ENCODE results near the gene CDV3.
"Not testable (repeated sequence)": the region's sequence is repeated elsewhere in the genome, so short reads cannot be mapped to it uniquely, and the experiment has no call there.

The CDV3 gene, protein sequence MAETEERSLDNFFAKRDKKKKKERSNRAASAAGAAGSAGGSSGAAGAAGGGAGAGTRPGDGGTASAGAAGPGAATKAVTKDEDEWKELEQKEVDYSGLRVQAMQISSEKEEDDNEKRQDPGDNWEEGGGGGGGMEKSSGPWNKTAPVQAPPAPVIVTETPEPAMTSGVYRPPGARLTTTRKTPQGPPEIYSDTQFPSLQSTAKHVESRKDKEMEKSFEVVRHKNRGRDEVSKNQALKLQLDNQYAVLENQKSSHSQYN

DNA sequence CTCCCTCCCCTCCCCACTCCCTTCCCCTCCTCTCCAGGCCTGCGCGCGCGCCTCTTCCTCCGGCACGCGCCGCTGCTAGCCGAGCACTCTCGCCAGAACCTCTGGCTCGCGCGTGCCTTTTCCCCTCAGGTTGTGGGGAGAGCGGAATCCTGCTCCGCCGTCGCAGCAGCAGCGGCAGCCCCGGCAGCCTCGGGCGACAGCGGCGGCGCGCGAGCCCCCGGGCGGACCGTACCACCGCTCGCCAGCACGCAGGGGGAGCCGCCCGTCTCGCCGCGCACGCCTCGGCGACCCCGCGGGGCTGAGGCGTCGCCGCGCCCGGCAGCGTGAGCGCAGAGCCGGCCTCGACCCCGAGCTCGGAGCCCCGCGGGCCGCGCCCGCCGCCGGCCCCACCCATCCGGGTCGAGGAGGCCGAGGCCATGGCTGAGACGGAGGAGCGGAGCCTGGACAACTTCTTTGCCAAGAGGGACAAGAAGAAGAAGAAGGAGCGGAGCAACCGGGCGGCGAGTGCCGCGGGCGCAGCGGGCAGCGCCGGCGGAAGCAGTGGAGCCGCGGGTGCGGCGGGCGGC, at the start of gene CDV3:
Gene CDV3, plus strand, starts transcription at position 58 of the 566 bp plus-strand sequence. Its CDS starts 359 bp downstream, at position 417.
- DNase-seq (ENCODE audit: low read depth in 2 of 2): no peak

GRCh38 chr3:133523758-133524157, 49.7 kb upstream of the CDV3 start:
- DNase-seq (ENCODE audit: low read depth in 2 of 2): not testable (repeated sequence)

GRCh38 chr3:133525435-133525834, 48.1 kb upstream of the CDV3 start:
- DNase-seq (ENCODE audit: low read depth in 2 of 2): no peak

GRCh38 chr3:133527081-133527715, 46.3 kb upstream of the CDV3 start:
- no peak for DNase-seq (ENCODE audit: low read depth in 2 of 2)

DNA sequence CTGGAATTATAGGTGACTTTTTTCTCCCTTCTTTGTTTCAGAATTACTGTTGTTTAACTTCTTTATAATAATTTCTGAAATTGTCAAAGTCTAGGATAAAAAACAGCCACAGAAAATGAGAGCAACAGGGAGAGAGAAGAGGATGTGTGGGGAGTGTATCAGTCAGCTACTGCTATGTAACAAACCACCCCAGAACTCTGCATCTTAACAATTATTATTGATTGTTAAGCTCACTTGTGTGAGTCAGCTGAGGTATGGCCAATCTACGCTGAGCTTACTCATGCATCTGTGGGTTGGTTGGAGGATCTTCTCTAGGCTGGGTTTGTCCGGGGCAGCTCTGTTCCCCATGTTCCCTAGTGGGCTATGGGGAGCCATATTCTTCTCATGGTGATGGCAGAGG, 43.7 kb upstream of the CDV3 start:
- DNase-seq (ENCODE audit: low read depth in 2 of 2): no peak

DNA sequence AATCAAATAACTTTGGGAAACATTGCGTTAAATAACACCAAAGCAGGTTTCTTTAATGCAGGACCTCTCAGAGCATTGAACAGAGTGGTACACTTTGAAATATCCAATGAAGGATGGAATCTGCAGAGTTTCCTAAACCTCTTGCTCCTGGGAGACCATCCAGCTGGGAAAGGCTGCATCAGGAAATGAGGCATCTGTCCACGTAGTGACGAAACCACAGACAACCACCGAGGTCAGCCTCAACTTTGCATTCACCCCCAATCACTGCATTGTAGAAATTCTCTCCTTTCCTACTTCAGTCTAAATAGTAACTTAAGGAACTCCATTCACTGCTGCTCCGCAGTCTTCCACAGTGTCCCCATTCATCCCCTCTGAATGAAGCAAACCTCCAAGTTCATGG, 41.5 kb upstream of the CDV3 start:
- peak; percentile 50 to 53 for DNase-seq (ENCODE audit: low read depth in 2 of 2)

DNA sequence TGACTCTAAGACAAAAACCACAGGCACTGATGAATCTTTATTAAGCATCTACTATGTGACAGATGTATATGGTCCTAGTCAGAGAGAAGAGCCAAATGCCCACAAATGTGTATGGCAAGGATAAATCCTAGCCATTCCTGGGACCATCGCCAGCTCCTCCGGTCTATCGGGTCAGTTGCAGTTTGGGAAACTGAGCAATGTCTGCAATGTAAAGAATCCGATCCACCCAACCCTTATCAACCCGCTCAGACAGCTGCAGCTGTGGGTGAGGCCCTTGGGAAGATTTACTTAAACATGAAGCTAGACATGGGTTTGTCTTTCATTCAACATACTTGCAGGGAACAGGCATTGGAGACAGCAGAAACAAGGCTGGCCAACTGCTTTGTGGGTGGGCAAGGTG, 40.5 kb upstream of the CDV3 start:
- peak; percentile 18 to 22 for DNase-seq (ENCODE audit: low read depth in 2 of 2)

GRCh38 chr3:133535971-133536881, 37.3 kb upstream of the CDV3 start:
- peak; percentile 78 to 80 for DNase-seq (ENCODE audit: low read depth in 2 of 2)

GRCh38 chr3:133537131-133537530, 36.4 kb upstream of the CDV3 start:
- not testable (repeated sequence) for DNase-seq (ENCODE audit: low read depth in 2 of 2)

DNA sequence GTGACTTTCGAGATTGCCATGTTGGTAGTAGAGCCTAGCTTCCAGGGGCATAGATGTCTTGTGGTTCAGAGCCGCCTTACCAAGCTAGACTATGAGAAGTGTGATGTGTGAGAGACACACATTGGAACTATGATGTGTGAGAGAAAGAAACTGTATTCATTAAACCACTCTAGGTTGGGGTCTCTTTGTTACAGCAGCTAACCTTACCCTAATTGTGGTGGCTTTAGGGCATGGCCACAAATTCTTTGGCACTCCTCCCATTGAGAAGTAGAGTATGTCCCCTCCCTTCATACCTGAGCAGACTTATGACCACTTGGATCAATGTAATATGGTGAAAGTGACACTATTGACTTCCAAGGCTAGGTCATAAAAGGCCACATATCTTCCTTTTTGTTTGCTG, 35.3 kb upstream of the CDV3 start:
- no peak for DNase-seq (ENCODE audit: low read depth in 2 of 2)

DNA sequence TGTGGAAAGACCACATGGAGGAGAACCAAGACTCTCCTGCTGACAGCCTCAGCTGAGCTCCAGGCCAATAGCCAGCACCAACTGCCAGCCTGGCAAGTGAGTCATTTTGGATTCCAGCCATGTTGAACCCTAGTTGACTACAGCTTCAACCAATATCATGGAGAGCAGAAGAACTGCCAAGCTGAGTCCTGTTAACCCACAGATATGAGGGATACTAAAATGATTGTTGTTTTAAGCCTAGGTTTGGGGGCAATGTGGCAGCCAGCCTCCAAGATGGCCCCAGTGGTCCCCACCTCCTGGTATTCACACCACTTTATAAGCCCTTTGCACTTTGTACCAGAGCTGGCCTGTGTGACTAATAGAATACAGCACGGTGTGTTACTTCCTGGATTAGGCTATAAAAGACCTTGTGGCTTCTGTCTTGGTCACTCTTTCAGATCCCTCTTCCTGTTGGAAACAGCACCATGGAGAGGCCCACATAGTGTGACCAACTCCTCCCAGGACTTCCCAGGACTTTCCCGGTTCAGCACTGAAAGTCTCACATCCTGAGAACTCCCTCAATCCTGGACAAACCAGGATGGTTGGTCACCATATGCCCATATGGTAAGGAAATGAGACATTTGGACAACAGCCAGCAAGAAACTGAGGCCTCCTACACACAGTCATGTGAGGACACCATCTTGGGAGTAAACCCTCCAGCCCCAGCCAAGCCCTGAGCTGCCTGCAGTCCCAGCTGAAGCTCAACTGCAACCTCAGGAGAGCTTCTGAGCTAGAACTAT, 32.4 kb upstream of the CDV3 start:
- no peak for DNase-seq (ENCODE audit: low read depth in 2 of 2)

DNA sequence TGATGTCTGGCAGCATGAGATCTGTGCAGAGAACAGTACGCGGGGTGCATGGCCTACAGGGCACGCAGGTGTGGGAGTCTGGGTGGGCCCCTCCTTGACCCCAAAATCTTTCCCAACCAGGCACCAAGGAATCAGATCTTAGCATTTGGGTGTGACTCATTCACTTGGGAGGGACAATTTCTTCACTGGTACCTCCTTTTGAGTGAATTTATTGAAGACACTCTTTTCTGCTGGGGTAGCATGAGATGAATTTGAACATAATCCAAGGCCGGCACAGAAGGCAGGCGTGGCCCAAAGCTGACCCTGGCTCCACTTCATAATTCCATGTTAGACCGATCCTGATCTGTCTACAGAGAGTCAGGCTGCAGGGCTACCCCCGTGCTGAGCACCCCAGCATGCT, 30.6 kb upstream of the CDV3 start:
- no peak for DNase-seq (ENCODE audit: low read depth in 2 of 2)

GRCh38 chr3:133544983-133545382, 28.5 kb upstream of the CDV3 start:
- DNase-seq (ENCODE audit: low read depth in 2 of 2): not testable (repeated sequence)

DNA sequence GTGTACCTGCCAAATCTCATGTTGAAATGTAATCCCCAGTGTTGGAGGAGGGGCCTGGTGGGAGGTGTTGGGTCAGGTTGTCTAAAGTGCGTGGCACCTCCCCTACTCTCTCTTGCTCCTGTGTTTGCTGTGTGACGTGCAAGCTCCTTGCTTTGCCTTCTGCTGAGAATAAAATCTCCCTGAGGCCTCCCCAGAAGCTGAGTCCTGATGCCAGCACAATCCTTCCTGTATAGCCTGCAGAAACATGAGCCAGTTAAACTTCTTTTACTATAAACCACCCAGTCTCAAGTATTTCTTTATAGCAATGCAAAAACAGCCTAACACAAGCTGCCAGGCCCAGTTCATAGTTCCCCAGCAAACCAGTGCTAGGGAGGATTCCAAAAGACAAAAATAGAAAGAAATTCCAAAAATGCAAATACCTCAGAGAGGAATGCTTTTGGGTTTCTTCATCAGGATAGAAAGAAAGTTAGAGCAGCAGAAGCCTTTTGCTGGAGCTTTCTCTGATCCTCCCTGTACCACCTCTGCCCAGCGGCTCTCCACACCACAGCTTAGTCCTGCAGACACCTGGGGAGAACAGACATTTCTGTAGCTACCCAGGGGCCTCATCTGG, 25.9 kb upstream of the CDV3 start:
- DNase-seq (ENCODE audit: low read depth in 2 of 2): peak in 1 of 2 experiments; percentile 64

GRCh38 chr3:133548090-133548489, 25.4 kb upstream of the CDV3 start:
- no peak for DNase-seq (ENCODE audit: low read depth in 2 of 2)

- DNase-seq (ENCODE audit: low read depth in 2 of 2): no peak
These were observed 23.9 kb upstream of the CDV3 start for GRCh38 chr3:133549565-133549964.

GRCh38 chr3:133551589-133551988, 21.9 kb upstream of the CDV3 start:
- DNase-seq (ENCODE audit: low read depth in 2 of 2): not testable (repeated sequence)

- DNase-seq (ENCODE audit: low read depth in 2 of 2): no peak
These were observed 11.8 kb upstream of the CDV3 start for GRCh38 chr3:133561679-133562078.

DNA sequence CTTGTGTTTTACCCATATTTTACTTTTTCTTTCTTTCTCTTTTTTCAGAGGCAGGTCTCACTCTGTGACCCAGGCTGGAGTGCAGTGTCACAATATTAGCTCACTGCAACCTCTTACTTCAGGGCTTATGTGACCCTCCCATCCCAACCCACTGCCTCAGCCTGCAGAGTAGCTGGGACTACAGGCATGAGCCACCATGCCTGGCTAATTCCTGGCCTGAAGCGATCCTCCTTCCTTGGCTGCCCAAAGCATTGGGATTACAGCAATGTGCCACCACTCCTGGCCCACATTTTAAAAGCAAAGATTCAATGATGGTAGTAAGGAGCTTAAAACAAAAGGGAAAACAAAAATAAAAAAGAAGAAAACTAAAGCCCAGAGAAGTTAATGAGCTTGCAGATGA, 11.1 kb upstream of the CDV3 start:
- DNase-seq (ENCODE audit: low read depth in 2 of 2): no peak

GRCh38 chr3:133563186-133563591, 10.3 kb upstream of the CDV3 start:
- DNase-seq (ENCODE audit: low read depth in 2 of 2): no peak

GRCh38 chr3:133563816-133564215, 9.7 kb upstream of the CDV3 start:
- no peak for DNase-seq (ENCODE audit: low read depth in 2 of 2)

Data from fibroblast of skin of left biceps (primary cell).